ENCODE data around the gene SH3BGR. TPM values are rescaled to one million over a fixed set of nuclear protein-coding genes. Genes with fewer than 3 reads are reported as not detected.
"Not testable (repeated sequence)": the region's sequence is repeated elsewhere in the genome, so short reads cannot be mapped to it uniquely, and the experiment has no call there.

SH3BGR gene
- polyA plus RNA-seq: 1 to 10 TPM; 2.6 to 8.7 (median 4.3) TPM
- long read RNA-seq, donor 1, partial matches to known transcripts: 0 of 1 reads
- long read RNA-seq, donor 1, other reads (novel, unspliced or antisense): 0 of 1 reads
- long read RNA-seq, donor 2: 0 reads
- long read RNA-seq, donor 3, partial matches to known transcripts: 0 of 1 reads
- long read RNA-seq, donor 3, other reads (novel, unspliced or antisense): 0 of 1 reads
- long read RNA-seq, donor 4: 0 reads
- long read RNA-seq, donor 5, partial matches to known transcripts: 0 of 1 reads
- long read RNA-seq, donor 5, other reads (novel, unspliced or antisense): 0 of 1 reads
- long read RNA-seq, donor 6: 0 reads
- long read RNA-seq, donor 7, transcript SH3BGR-208 (6 exons, 865 nt): minor isoform, 10 of 387 reads
- long read RNA-seq, donor 7, transcript SH3BGR-201 (7 exons, 1,251 nt): major isoform, 209 of 387 reads
- long read RNA-seq, donor 7, partial matches to known transcripts: 128 of 387 reads
- long read RNA-seq, donor 7, other reads (novel, unspliced or antisense): 40 of 387 reads
- long read RNA-seq, donor 8, partial matches to known transcripts: 0 of 1 reads
- long read RNA-seq, donor 8, other reads (novel, unspliced or antisense): 0 of 1 reads
- long read RNA-seq, donor 9: 0 reads
- long read RNA-seq, donor 10: 0 reads

DNA sequence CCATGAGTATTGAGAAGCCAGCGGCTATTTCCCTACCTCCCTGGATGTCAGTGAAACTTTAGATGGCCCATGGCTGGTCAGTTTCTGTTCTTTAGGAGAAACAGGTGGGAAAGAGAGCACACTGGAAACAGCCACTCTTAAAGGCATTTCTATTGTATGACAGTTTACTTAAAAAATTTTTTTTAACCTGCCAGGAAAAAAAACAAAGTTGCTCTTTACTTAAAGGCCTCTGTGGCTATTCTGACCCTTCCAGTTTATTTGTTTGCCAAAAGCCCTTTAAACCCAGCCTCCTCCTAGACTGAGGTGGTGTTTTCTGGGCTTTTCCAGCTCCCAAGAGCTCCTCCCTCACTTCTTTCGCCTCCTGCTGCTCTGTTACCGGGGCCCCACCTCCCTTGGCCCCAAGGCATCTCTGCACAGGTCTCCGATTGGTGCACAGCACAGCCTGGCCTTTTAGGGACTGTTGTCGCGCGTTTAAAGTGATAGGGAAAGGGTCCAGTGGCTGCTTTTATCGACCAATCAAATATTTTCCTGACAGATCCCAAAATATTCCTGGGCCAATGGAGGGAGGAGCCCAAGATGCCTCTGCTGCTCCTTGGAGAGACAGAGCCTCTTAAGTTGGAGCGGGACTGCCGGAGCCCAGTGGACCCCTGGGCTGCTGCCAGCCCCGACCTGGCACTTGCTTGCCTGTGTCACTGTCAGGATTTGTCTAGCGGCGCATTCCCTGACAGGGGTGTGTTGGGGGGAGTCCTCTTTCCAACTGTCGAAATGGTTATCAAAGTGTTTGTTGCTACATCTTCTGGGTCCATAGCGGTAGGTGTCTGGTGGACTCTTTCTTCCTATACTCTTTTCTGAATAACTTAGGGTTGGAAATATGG is at the start of gene SH3BGR:
Gene SH3BGR, plus strand, starts transcription at position 639 of the 875 bp plus-strand sequence. Its CDS starts 127 bp downstream, at position 766.
- Histone ChIP-seq H3K9me3 (ENCODE audit: control insufficient read depth in 2 of 2, insufficient read depth in 1 of 2, low read depth in 1 of 2, low read length in 1 of 2) (no peaks in the 10 kb centered on the region), H3K4me1 (ENCODE audit: control insufficient read depth in 3 of 3, insufficient read depth in 2 of 3, low read depth in 1 of 3, low read length in 2 of 3) (no peaks in the 10 kb centered on the region), H3K27me3 (ENCODE audit: control insufficient read depth in 3 of 3, insufficient read depth in 3 of 3, low read length in 3 of 3) (peaks cover 0 to 2% (median 0%) of the 10 kb centered on the region in 3 donors), H3K27ac (ENCODE audit: low read depth in 1 of 3, low read length in 2 of 3) (no peak within 1 kb of the TSS), H3K4me3 (ENCODE audit: low read depth in 1 of 3, low read length in 3 of 3) (no peak within 1 kb of the TSS), H3K36me3 (ENCODE audit: control insufficient read depth in 3 of 3, insufficient read depth in 2 of 3, low read depth in 1 of 3, low read length in 3 of 3) (no peaks in the 10 kb centered on the region)
- WGBS, 3 donors: 59 to 78% (median 69%) methylated on average over 15 of the region's 15 CpGs
- DNase-seq: no peak
- FAIRE-seq: no peak

DNA sequence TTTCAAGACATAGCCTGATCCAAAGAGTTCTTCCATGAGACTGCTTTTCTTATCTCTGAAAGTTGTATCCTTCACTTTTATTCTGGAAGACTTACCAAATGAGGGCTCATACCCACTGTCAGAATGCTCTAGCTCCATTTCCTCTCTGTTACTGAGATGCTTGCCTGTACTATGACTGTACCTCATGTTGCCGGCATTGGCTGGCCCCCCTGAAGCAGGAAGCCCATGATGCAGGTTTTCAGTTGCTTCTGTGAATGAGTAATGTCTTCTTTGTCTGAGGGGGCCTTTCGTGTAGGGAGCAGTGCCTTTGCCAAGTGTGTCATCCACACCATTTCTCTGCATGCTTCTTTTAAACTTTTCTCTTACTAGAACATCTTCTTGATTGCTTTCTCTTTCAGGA is 45.7 kb upstream of the SH3BGR start:
- no peak overlapping the region for H3K27ac ChIP-seq (ENCODE audit: low read depth in 1 of 3, low read length in 2 of 3)
- no peaks in the 10 kb centered on the region for H3K4me1 ChIP-seq (ENCODE audit: control insufficient read depth in 3 of 3, insufficient read depth in 2 of 3, low read depth in 1 of 3, low read length in 2 of 3)
- H3K36me3 ChIP-seq (ENCODE audit: control insufficient read depth in 3 of 3, insufficient read depth in 2 of 3, low read depth in 1 of 3, low read length in 3 of 3): peaks cover 0 to 18% (median 0%) of the 10 kb centered on the region in 3 donors
- H3K4me3 ChIP-seq (ENCODE audit: low read depth in 1 of 3, low read length in 3 of 3): no peak overlapping the region
- FAIRE-seq: no peak
- H3K27me3 ChIP-seq (ENCODE audit: control insufficient read depth in 3 of 3, insufficient read depth in 3 of 3, low read length in 3 of 3): no peaks in the 10 kb centered on the region
- peaks cover 0 to 5% of the 10 kb centered on the region in 2 donors for H3K9me3 ChIP-seq (ENCODE audit: control insufficient read depth in 2 of 2, insufficient read depth in 1 of 2, low read depth in 1 of 2, low read length in 1 of 2)
- no peak for DNase-seq
- WGBS, 3 donors: 92 to 93% (median 93%) methylated on average over 2 of the region's 2 CpGs

DNA sequence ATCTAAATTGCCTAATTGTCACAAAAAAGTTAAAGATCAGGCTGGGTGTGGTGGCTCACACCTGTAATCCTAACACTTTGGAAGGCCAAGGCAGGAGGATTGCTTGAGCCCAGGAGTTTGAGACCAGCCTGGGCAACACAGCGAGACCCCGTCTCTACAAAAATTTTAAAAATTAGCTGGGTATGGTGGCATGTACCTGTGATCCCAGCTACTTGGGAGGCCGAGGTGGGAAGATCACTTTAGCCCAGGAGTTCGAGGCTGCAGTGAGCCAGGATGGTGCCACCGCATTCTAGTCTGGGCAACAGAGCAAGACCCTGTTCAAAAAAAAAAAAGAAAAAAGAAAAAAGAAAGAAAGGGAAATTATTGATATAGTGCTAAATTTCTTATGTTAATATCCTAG is 32.6 kb upstream of the SH3BGR start:
- DNase-seq; H3K27me3 ChIP-seq (ENCODE audit: control insufficient read depth in 3 of 3, insufficient read depth in 3 of 3, low read length in 3 of 3); FAIRE-seq; H3K9me3 ChIP-seq (ENCODE audit: control insufficient read depth in 2 of 2, insufficient read depth in 1 of 2, low read depth in 1 of 2, low read length in 1 of 2); H3K36me3 ChIP-seq (ENCODE audit: control insufficient read depth in 3 of 3, insufficient read depth in 2 of 3, low read depth in 1 of 3, low read length in 3 of 3); H3K4me1 ChIP-seq (ENCODE audit: control insufficient read depth in 3 of 3, insufficient read depth in 2 of 3, low read depth in 1 of 3, low read length in 2 of 3); H3K27ac ChIP-seq (ENCODE audit: low read depth in 1 of 3, low read length in 2 of 3); H3K4me3 ChIP-seq (ENCODE audit: low read depth in 1 of 3, low read length in 3 of 3): not testable (repeated sequence)
- WGBS, 3 donors: 96 to 99% (median 98%) methylated on average over 5 of the region's 5 CpGs

DNA sequence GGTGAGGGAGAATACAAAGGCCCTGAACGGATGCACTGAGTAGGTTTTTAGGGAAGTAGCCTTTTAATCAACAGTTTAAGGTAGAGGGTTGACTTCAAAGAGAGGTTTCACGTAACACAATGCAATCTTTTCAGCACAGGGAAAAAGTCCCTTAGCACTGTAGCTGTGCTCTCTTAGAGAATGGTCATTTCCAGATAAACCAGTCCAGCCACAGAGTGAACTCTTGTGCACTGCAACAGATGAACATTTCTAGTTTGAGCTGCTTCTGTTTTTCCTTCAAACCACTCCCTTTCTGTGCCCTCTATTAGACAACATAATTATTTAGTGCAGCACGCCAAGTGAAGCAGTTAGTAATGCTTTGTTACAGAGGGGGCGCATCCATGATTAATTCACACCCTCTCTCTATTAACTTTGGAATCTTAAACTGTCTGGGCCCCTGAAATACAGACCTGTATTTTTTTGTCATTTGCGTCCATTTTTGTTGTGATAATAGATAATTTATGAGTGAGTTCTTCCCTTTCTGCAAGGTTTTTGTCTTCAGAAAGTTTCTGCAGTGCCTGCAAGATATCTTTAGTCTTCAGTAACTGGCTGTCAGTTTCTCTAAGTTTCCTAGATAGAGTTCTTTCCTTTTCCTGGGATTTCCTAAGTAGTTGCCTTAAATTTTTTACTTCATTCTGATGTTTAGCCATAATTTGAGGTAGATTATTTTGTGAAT is 29.1 kb upstream of the SH3BGR start:
- no peak for DNase-seq
- Histone ChIP-seq H3K27me3 (ENCODE audit: control insufficient read depth in 3 of 3, insufficient read depth in 3 of 3, low read length in 3 of 3) (no peaks in the 10 kb centered on the region), H3K4me3 (ENCODE audit: low read depth in 1 of 3, low read length in 3 of 3) (no peak overlapping the region), H3K36me3 (ENCODE audit: control insufficient read depth in 3 of 3, insufficient read depth in 2 of 3, low read depth in 1 of 3, low read length in 3 of 3) (no peaks in the 10 kb centered on the region), H3K27ac (ENCODE audit: low read depth in 1 of 3, low read length in 2 of 3) (no peak overlapping the region), H3K9me3 (ENCODE audit: control insufficient read depth in 2 of 2, insufficient read depth in 1 of 2, low read depth in 1 of 2, low read length in 1 of 2) (no peaks in the 10 kb centered on the region), H3K4me1 (ENCODE audit: control insufficient read depth in 3 of 3, insufficient read depth in 2 of 3, low read depth in 1 of 3, low read length in 2 of 3) (no peaks in the 10 kb centered on the region)
- 70 to 78% (median 77%) methylated on average over 5 of the region's 5 CpGs for WGBS, 3 donors
- no peak for FAIRE-seq

DNA sequence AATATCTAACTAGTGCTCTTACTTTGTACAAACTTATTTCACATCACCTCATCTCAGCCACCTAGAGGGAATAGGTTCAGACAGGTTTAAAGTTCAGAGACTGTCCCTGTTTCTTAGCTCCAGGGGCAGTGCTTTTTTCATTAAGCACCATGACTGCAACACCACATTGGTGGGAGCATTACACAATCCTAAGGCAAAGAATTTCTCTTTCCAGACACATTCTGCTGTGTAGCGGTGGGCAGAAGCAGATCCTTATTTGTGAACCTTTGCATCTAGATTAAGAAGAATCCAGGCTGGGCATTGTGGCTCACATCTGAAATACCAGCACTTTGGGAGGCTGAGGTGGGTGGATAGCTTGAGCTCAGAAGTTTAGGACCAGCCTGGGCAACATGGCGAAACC is 22.3 kb upstream of the SH3BGR start:
- Histone ChIP-seq H3K36me3 (ENCODE audit: control insufficient read depth in 3 of 3, insufficient read depth in 2 of 3, low read depth in 1 of 3, low read length in 3 of 3) (no peaks in the 10 kb centered on the region), H3K27me3 (ENCODE audit: control insufficient read depth in 3 of 3, insufficient read depth in 3 of 3, low read length in 3 of 3) (no peaks in the 10 kb centered on the region), H3K4me1 (ENCODE audit: control insufficient read depth in 3 of 3, insufficient read depth in 2 of 3, low read depth in 1 of 3, low read length in 2 of 3) (no peaks in the 10 kb centered on the region), H3K4me3 (ENCODE audit: low read depth in 1 of 3, low read length in 3 of 3) (no peak overlapping the region), H3K27ac (ENCODE audit: low read depth in 1 of 3, low read length in 2 of 3) (no peak overlapping the region), H3K9me3 (ENCODE audit: control insufficient read depth in 2 of 2, insufficient read depth in 1 of 2, low read depth in 1 of 2, low read length in 1 of 2) (no peaks in the 10 kb centered on the region)
- 50 to 92% (median 74%) methylated on average over 2 of the region's 2 CpGs for WGBS, 3 donors
- DNase-seq (no peak), FAIRE-seq (no peak)

DNA sequence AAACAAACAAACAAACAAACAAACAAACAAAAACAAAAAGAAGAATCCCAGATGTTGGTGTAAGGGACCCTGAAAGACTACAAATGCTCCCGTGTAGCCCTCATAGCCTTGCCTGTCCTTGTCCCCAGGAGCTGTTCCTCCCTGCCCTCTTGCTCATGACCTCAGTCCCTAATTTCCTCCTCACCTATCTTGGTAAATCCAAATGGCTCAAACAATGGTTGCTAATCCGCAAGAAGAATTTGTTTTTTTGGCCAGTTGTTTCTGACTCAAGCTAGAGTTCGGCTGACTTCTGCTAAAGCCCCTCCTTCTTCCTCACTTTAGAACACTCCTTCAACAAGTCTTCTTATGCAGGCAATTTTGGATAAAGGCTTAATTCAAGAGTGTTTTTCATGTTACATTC is 21.8 kb upstream of the SH3BGR start:
- no peak overlapping the region for H3K27ac ChIP-seq (ENCODE audit: low read depth in 1 of 3, low read length in 2 of 3)
- no peaks in the 10 kb centered on the region for H3K4me1 ChIP-seq (ENCODE audit: control insufficient read depth in 3 of 3, insufficient read depth in 2 of 3, low read depth in 1 of 3, low read length in 2 of 3)
- FAIRE-seq (no peak), DNase-seq (no peak)
- no peaks in the 10 kb centered on the region for H3K36me3 ChIP-seq (ENCODE audit: control insufficient read depth in 3 of 3, insufficient read depth in 2 of 3, low read depth in 1 of 3, low read length in 3 of 3)
- no peak overlapping the region for H3K4me3 ChIP-seq (ENCODE audit: low read depth in 1 of 3, low read length in 3 of 3)
- WGBS, 3 donors: 85 to 87% (median 85%) methylated on average over 3 of the region's 3 CpGs
- no peaks in the 10 kb centered on the region for H3K9me3 ChIP-seq (ENCODE audit: control insufficient read depth in 2 of 2, insufficient read depth in 1 of 2, low read depth in 1 of 2, low read length in 1 of 2)
- no peaks in the 10 kb centered on the region for H3K27me3 ChIP-seq (ENCODE audit: control insufficient read depth in 3 of 3, insufficient read depth in 3 of 3, low read length in 3 of 3)

- 61 to 75% (median 65%) methylated on average over 4 of the region's 4 CpGs for WGBS, 3 donors
- Histone ChIP-seq H3K27ac (ENCODE audit: low read depth in 1 of 3, low read length in 2 of 3) (no peak overlapping the region), H3K4me3 (ENCODE audit: low read depth in 1 of 3, low read length in 3 of 3) (no peak overlapping the region), H3K27me3 (ENCODE audit: control insufficient read depth in 3 of 3, insufficient read depth in 3 of 3, low read length in 3 of 3) (no peaks in the 10 kb centered on the region), H3K9me3 (ENCODE audit: control insufficient read depth in 2 of 2, insufficient read depth in 1 of 2, low read depth in 1 of 2, low read length in 1 of 2) (no peaks in the 10 kb centered on the region), H3K36me3 (ENCODE audit: control insufficient read depth in 3 of 3, insufficient read depth in 2 of 3, low read depth in 1 of 3, low read length in 3 of 3) (no peaks in the 10 kb centered on the region), H3K4me1 (ENCODE audit: control insufficient read depth in 3 of 3, insufficient read depth in 2 of 3, low read depth in 1 of 3, low read length in 2 of 3) (no peaks in the 10 kb centered on the region)
- no peak for DNase-seq
- no peak for FAIRE-seq
These were observed 21.3 kb upstream of the SH3BGR start for GRCh38 chr21:39430457-39430856.

DNA sequence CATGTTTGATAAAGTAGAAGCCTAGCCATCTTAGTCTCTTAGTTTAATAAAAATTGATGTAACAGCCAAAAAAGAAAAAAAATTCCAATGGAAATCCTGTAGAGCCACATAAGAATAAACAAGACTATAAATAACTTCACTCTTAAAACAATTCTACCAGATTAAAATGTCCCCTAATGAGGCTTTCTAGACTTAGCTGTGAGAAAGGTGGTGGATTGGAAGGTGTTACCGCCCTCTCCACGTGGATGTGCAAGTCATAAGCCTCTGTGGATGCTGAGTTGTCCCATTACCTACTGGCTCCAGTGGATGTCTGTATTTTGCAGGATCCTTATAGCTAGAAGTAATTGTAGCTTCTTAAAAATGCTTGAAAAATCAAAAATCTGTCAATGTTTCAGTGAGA is 20.8 kb upstream of the SH3BGR start:
- Histone ChIP-seq H3K4me1 (ENCODE audit: control insufficient read depth in 3 of 3, insufficient read depth in 2 of 3, low read depth in 1 of 3, low read length in 2 of 3) (no peaks in the 10 kb centered on the region), H3K36me3 (ENCODE audit: control insufficient read depth in 3 of 3, insufficient read depth in 2 of 3, low read depth in 1 of 3, low read length in 3 of 3) (no peaks in the 10 kb centered on the region), H3K9me3 (ENCODE audit: control insufficient read depth in 2 of 2, insufficient read depth in 1 of 2, low read depth in 1 of 2, low read length in 1 of 2) (no peaks in the 10 kb centered on the region), H3K4me3 (ENCODE audit: low read depth in 1 of 3, low read length in 3 of 3) (no peak overlapping the region), H3K27ac (ENCODE audit: low read depth in 1 of 3, low read length in 2 of 3) (no peak overlapping the region), H3K27me3 (ENCODE audit: control insufficient read depth in 3 of 3, insufficient read depth in 3 of 3, low read length in 3 of 3) (no peaks in the 10 kb centered on the region)
- WGBS, 3 donors: 71 to 85% (median 80%) methylated on average over 2 of the region's 2 CpGs
- FAIRE-seq (no peak), DNase-seq (no peak)
